NCI-H1048 (cell line): ENCODE data around the gene TRAP1.
"Not testable (repeated sequence)": the region's sequence is repeated elsewhere in the genome, so short reads cannot be mapped to it uniquely, and the experiment has no call there.

ENCODE experiments used
- DNase-seq: peaks from one replicate; lab custom pipeline; 2025; lab: John Stamatoyannopoulos, UW

The TRAP1 gene

GRCh38 chr16:3673676-3674377, 43.5 kb downstream of the TRAP1 start:
- DNase-seq = no peak

- DNase-seq = no peak
Observed at GRCh38 chr16:3673201-3673600, 44.1 kb downstream of the TRAP1 start.

GRCh38 chr16:3672571-3673041, 44.7 kb downstream of the TRAP1 start:
- no peak for DNase-seq

GRCh38 chr16:3671424-3671823, 45.9 kb downstream of the TRAP1 start:
- DNase-seq = no peak

- no peak for DNase-seq
Observed at GRCh38 chr16:3670711-3671110, 46.6 kb downstream of the TRAP1 start.

GRCh38 chr16:3669082-3669481, 48.2 kb downstream of the TRAP1 start:
- no peak for DNase-seq

GRCh38 chr16:3668626-3669025, 48.7 kb downstream of the TRAP1 start:
- DNase-seq = no peak

- no peak for DNase-seq
Observed at GRCh38 chr16:3665508-3665907, 51.8 kb downstream of the TRAP1 start.

GRCh38 chr16:3664187-3664896, 53.0 kb downstream of the TRAP1 start:
- DNase-seq = no peak

GRCh38 chr16:3662601-3663000, 54.7 kb downstream of the TRAP1 start:
- DNase-seq = no peak

GRCh38 chr16:3661922-3662321, 55.4 kb downstream of the TRAP1 start:
- no peak for DNase-seq

GRCh38 chr16:3661311-3661710, 56.0 kb downstream of the TRAP1 start:
- DNase-seq = no peak

GRCh38 chr16:3659251-3659650, 58.1 kb downstream of the TRAP1 start:
- DNase-seq = no peak

- DNase-seq = no peak
Observed at GRCh38 chr16:3656491-3657468, 60.5 kb downstream of the TRAP1 start.

- DNase-seq = not testable (repeated sequence)
Observed at GRCh38 chr16:3656160-3656490, 61.2 kb downstream of the TRAP1 start.

- DNase-seq = no peak
Observed at GRCh38 chr16:3655396-3656159, 61.7 kb downstream of the TRAP1 start.

- no peak for DNase-seq
Observed at GRCh38 chr16:3655030-3655395, 62.3 kb downstream of the TRAP1 start.

- DNase-seq = no peak
Observed at GRCh38 chr16:3654249-3654991, 62.9 kb downstream of the TRAP1 start, which contains the start of gene DNASE1. TSS of gene DNASE1 (plus strand) at chr16:3654691. CDS start at chr16:3655374, 683 bp downstream.

- no peak for DNase-seq
Observed at GRCh38 chr16:3652373-3653195, 64.7 kb downstream of the TRAP1 start.
